ENCODE measurements around the gene OR4F17. TPM values are rescaled to one million over a fixed set of nuclear protein-coding genes. Genes with fewer than 3 reads are reported as not detected.
"Not testable (repeated sequence)": the region's sequence is repeated elsewhere in the genome, so short reads cannot be mapped to it uniquely, and the experiment has no call there.

OR4F17 gene, protein sequence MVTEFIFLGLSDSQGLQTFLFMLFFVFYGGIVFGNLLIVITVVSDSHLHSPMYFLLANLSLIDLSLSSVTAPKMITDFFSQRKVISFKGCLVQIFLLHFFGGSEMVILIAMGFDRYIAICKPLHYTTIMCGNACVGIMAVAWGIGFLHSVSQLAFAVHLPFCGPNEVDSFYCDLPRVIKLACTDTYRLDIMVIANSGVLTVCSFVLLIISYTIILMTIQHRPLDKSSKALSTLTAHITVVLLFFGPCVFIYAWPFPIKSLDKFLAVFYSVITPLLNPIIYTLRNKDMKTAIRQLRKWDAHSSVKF
- not detected for total RNA-seq

DNA sequence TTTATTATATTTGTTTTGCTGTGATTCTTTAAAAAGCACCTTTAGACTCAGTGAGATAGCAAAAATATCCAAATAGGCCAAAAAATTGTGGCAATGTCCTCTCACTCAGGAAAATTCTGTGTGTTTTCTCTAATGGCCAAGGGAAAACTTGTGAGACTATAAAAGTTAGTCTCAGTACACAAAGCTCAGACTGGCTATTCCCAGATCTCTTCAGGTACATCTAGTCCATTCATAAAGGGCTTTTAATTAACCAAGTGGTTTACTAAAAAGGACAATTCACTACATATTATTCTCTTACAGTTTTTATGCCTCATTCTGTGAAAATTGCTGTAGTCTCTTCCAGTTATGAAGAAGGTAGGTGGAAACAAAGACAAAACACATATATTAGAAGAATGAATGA, at the start of gene OR4F17:
Gene OR4F17 (plus strand): TSS at position 301 of the 400 bp plus-strand sequence. CDS start 3,575 bp downstream, outside the sequence.
- ATAC-seq (ENCODE audit: low FRiP score in 2 of 2); H3K9me3 ChIP-seq; H3K27me3 ChIP-seq; H3K4me1 ChIP-seq; H3K4me3 ChIP-seq; DNase-seq; H3K27ac ChIP-seq; H3K36me3 ChIP-seq: not testable (repeated sequence)

DNA sequence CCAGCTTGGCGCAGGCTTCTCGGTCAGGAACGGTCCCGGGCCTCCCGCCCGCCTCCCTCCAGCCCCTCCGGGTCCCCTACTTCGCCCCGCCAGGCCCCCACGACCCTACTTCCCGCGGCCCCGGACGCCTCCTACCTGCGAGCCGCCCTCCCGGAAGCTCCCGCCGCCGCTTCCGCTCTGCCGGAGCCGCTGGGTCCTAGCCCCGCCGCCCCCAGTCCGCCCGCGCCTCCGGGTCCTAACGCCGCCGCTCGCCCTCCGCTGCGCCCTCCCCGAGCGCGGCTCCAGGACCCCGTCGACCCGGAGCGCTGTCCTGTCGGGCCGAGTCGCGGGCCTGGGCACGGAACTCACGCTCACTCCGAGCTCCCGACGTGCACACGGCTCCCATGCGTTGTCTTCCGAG, 36.1 kb upstream of the OR4F17 start:
- ATAC-seq (ENCODE audit: low FRiP score in 2 of 2); H3K4me1 ChIP-seq; H3K9me3 ChIP-seq; H3K27me3 ChIP-seq; H3K36me3 ChIP-seq: not testable (repeated sequence)
- WGBS, 2 donors, result no CpG with 5 or more reads among the region's 54 CpGs
- peak in 1 of 2 donors; percentile 92 for DNase-seq
- Histone ChIP-seq H3K4me3 (peak overlapping the region in 3 of 4 donors; percentile 30 to 35 (median 31)), H3K27ac (peak overlapping the region in 1 of 4 donors; percentile 49)

DNA sequence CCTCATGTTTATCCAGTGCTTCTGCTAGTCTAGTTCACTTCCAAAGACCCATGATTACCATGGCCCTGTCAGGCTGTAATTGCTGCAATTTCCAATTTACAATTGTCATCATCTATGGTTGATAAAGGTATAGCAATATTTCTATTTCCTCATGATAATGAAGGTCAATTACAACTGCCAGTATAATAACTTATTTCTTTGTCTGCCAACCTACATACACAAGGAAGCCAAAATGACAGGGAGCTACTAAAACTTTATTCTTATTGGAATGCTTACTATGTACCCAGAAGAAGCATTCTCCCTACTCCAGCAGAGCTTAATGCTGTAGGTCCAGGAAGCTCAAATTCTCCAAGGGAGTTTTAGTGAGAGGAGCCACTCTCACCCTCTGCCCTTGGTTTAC, 24.0 kb upstream of the OR4F17 start:
- H3K4me1 ChIP-seq; H3K9me3 ChIP-seq; H3K27me3 ChIP-seq; H3K36me3 ChIP-seq; H3K27ac ChIP-seq; ATAC-seq (ENCODE audit: low FRiP score in 2 of 2); H3K4me3 ChIP-seq; DNase-seq: not testable (repeated sequence)

DNA sequence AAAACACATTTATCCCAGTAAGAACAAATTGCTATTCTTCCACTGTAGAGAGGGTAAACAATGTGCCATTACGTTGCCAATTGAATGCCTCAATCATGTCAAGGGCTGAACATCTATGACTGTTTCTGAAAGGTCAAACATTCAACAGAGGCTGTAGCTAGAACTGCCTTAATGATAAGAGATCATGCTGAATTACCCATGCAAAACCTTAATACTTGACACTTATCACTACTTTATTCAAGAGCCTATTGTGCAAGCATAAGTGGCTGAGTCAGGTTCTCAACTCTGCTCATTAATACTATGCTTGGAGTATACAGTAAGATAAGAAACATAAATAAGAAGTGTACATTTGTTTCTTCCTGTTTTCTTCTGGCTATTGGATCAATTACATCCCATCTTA, 23.3 kb upstream of the OR4F17 start:
- not testable (repeated sequence) for H3K4me3 ChIP-seq, H3K27me3 ChIP-seq, H3K27ac ChIP-seq, DNase-seq, H3K36me3 ChIP-seq, H3K9me3 ChIP-seq, H3K4me1 ChIP-seq
- peak; percentile 45 to 78 for ATAC-seq (ENCODE audit: low FRiP score in 2 of 2)
- WGBS, 2 donors, result no CpG with 5 or more reads among the region's 1 CpG

DNA sequence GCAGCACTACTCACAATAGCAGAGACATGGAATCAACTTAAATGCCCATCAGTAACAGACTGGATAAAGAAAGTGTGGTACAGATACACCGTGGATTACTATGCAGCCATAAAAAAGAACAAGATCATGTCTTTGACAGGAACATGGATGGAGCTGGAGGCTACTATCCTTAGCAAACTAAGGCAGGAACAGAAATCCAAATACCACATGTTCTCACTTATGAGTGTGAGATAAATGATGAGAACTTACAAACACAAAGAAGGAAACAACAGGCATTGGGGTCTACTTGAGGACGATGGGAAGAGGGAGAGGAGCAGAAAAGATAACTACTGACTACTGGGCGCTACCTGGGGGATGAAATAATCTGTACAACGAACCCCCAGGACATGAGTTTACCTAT, 16.2 kb upstream of the OR4F17 start:
- not testable (repeated sequence) for H3K27me3 ChIP-seq; ATAC-seq (ENCODE audit: low FRiP score in 2 of 2); H3K27ac ChIP-seq; DNase-seq; H3K4me1 ChIP-seq; H3K4me3 ChIP-seq; H3K9me3 ChIP-seq; H3K36me3 ChIP-seq
- 69 to 87% methylated on average over 2 to 4 of the region's 4 CpGs for WGBS, 2 donors

DNA sequence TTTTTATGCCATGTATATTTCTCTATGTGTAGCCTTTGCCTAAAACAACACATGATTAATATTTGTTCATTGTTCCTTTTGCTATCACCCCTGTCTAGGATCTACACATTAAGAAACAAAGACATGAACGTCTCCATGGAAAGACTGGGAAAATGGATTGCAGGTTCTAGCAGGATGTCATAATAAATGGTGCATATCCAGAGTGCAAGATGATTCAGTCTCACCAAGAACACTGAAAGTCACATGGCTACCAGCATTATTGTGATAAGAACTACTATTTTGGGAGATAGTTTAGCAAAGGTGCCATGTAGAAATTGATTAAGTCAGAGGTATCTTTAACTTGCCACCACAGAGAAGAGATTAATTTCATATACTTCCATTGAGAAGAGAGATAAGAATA, 12.1 kb upstream of the OR4F17 start:
- not testable (repeated sequence) for H3K36me3 ChIP-seq

DNA sequence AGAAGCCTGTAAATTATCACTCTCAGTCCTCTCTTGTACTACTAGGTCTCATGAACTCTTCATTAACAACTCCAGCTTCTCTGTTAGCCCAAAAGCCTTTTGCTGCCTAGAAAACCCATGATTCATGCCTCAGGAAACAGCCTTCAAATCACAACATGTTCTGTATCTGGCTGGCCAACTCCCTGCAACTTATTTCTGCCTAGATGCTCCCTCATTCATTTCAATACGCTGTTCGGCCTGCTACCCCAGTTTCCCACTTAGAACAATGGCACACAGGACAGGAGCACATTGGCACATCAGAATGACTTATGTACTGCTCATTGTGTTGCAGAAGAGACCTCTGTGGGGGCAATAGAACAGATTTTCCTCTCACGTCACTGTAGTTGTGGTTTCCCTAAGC, 9.3 kb upstream of the OR4F17 start:
- not testable (repeated sequence) for H3K4me3 ChIP-seq; H3K9me3 ChIP-seq; DNase-seq; ATAC-seq (ENCODE audit: low FRiP score in 2 of 2); H3K4me1 ChIP-seq; H3K27ac ChIP-seq; H3K36me3 ChIP-seq; H3K27me3 ChIP-seq
- no CpG with 5 or more reads among the region's 3 CpGs for WGBS, 2 donors

More for the DNA sequence above, 12.1 kb upstream of the OR4F17 start:
- H3K9me3 ChIP-seq; H3K27ac ChIP-seq; ATAC-seq (ENCODE audit: low FRiP score in 2 of 2); H3K27me3 ChIP-seq; H3K4me3 ChIP-seq; H3K4me1 ChIP-seq; DNase-seq: not testable (repeated sequence)
- no CpG with 5 or more reads among the region's 1 CpG for WGBS, 2 donors

DNA sequence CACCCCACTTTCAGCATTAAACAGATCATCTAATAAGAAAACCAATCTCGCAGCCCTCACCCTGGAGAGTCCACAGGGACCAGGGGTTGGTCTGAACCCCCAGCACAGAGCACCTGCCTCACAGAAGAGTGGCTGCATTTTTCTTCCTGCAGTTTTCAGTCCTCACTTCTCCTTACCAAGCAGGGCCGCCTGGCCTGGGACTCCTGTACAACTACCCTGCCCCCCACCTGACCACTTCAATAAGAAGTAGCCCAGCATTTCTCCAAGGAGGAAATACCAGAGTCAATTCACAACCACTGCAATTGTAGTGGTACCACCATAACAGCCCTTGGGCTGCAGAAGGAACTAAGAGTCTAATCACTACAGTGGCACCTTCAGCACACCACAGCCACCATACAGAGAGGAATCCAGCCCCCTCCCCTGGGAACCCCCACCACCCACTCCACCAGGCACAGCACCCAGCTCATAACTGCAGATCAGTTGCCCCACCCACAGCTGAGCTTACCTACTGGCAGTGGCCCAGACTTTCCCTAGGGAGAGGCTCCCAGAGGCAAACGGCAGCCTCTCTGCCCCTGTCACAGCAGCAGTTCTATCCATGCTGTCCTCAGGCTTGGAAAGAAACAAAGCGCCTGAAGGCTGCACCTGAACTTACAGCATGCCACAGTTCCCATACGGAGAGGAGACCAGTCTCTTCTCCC, 13.7 kb downstream of the OR4F17 start:
- not testable (repeated sequence) for H3K36me3 ChIP-seq, H3K9me3 ChIP-seq, H3K27me3 ChIP-seq, H3K27ac ChIP-seq, H3K4me3 ChIP-seq, H3K4me1 ChIP-seq, DNase-seq
- peak; percentile 26 to 86 for ATAC-seq (ENCODE audit: low FRiP score in 2 of 2)
- whole genome bisulfite sequencing, 2 donors, result no CpG with 5 or more reads among the region's 5 CpGs

Other genes starting within 250 kb of the OR4F17 start
- 10 to 100 TPM in 4 of 6 donors, 1 to 10 TPM in 2; 7.1 to 50.1 (median 16.7) TPM for gene PLPP2, start 184.3 kb downstream of the OR4F17 start, total RNA-seq
- gene MIER2, start 237.7 kb downstream of the OR4F17 start, total RNA-seq, result 10 to 100 TPM; 16.4 to 64.8 (median 31.7) TPM